GM18511 (cell line): ENCODE measurements around the gene MERTK.
"Not testable (repeated sequence)": the region's sequence is repeated elsewhere in the genome, so short reads cannot be mapped to it uniquely, and the experiment has no call there.

Source experiments
- ATAC-seq: cut with Tn5 transposase; IDR thresholded peaks from one replicate; pipeline ENCODE4 v1.9.1; 2021; ENCODE audit warnings: mild to moderate bottlenecking, moderate library complexity; ENCODE audit not compliant: unreplicated experiment

The MERTK gene

DNA sequence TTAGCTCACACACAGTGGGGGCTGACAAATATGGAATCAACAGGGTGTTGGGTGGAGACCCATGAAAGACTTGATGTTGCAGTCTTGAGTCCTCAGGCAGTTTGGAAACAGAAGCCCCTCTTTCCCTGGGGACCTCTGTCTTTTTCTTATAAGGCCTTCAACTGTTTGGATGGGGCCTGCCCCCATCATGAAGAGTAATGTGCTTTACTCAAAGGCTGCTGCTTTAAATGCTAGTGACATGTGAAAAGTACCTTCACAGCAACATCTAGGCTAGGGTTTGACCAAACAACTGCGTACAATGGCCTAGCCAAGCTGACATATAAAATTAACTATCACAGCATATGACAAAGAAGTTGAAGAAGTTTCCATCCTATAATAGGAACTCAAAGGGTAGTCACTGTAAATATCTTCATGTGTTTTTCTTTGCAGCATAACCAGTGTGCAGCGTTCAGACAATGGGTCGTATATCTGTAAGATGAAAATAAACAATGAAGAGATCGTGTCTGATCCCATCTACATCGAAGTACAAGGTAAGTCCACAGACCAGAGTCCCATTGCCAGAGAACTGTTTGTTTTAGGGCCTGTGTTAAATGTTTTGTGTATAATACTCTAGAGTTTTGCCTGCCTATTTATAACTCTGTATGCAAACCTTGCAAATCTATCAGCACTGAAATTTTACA is 46.3 kb downstream of the MERTK start:
- ATAC-seq: no peak

DNA sequence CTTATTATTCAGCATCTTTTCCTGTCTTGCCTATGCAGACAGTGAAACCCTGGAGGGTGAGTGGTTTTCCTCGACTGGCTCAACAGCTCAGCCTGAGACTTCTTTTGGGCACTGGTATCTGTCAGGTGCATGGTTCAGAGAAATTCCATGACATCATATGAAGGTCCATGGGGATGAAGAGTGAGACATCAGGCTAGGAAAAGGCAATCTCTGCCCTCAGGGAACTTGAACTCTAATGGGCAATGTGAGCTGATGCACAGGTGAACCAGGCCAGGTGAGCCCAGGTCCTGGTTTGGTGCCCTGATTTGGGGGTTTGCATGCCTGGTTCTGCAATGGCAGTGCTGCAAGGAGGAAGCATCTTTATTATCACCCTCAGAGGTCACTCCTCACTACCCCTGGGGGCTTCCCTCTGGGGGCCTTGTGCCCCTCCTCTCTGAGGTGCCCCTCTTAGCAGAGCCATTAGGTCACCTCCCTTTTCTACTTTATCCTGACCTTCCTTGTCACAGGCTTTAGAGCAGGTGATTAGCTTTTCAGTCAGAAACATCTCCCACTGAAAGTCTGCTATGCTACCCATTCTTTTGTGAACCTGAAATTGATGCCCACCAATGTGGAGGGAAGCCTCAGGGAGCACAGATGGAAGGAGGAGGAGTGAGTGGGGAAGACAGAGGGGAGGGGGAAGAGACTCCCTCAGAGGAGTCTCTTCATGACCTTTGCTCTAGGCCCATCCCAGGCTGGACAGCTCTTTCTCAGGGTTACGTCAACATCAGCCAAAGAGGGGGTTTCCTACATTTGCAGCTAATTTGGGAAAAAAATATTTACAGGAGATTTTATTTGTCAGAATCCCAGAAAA is 47.3 kb downstream of the MERTK start:
- no peak for ATAC-seq

DNA sequence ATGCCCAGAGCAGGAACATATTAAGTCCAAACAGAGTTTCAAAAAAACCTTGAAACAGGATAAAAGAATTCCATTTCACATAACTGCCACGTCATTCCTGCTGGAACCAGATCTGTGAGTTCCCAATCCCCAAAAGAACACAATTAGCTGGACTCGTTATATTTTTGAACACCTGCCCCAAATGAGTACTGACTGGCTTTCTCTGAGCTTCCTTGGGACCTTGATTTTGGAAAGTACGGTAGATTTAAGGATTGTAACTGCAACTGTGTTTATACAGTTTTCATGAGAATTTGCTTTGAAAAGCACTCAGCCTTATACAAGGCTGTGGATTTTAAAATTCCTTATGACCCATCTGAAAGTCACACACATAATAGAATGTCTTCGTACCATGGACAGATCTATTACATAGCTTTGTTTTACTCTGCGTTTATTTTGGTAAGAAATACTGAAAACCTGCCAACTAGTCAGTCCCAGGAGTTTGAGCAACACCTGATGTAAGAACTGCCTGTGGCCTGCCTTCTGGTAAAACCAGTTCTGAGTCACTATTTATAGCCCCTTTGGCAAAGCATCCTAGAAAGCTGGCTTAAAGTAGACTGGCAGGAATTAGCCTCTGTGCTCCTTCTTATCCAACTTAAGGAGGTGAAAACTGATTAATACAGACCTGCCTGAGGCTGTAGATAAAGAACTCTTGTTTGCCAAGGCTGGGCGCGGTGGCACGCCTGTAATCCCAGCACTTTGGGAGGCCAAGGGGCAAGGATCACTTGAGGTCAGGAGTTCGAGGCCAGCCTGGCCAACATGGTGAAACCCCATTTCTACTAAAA is 48.1 kb downstream of the MERTK start:
- no peak for ATAC-seq

DNA sequence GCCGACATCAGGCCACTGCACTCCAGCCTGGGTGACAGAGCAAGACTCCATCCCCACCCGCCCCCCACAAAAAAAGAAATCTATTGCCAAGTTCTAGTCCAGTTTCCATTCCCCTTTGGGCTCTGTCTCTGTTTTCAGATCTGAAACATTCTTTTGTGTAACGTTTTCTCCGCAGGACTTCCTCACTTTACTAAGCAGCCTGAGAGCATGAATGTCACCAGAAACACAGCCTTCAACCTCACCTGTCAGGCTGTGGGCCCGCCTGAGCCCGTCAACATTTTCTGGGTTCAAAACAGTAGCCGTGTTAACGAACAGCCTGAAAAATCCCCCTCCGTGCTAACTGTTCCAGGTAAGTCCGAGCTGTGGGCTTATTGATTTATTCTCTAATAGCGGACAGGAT is 48.8 kb downstream of the MERTK start:
- no peak for ATAC-seq

DNA sequence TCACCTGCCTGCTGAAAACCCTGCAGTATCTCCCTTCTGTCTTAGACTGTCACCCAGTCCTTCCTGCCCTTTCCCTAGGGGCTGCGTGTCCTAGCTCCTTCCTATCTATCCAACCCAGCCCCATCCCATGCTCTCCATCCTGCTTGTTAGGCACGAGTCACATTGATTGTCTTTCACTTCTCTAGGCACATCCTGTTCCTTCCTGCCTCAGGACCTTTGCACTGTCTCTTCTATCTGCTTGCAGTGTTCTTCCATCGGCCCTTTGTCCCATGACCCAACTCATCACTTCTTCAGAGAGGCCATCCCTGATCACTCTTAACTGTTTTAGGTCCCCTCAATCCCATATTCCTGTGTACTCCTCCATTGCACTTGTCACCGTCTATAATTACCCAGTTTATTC is 50.4 kb downstream of the MERTK start:
- no peak for ATAC-seq

DNA sequence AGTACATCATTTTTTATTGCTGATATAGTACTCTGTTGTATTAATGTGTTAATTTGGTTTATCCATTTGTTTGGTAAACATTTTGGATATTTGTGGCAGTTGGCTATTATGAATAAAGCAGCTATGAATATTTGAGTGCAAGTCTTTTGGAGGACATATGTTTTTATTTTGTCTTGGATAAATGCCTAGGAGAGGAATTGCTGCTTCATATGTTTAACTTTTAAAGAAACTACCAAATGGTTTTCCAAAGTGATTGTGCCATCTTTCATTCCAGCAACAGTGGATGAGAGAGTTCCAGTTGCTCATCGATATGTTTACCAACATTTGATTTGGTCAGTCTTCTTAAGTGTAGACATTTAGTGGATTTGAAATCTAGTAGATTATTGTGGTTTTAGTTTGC is 51.8 kb downstream of the MERTK start:
- ATAC-seq: no peak

DNA sequence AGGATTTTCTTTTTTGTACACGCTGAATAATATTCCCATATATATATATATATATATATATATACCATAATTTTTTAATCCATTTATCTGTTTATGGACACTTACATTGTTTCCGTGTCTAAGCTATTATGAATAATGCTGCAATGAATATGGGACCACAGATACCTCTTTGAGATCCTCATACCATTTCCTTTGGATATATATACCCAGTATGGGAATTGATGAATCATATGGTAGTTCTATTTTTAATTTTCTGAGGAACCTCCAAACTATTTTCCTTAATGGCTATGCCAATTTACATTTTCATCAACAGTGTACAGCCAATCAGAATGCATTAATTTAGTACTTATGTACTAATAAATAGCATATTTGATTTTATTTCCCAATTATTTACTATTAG is 53.1 kb downstream of the MERTK start:
- ATAC-seq: no peak

DNA sequence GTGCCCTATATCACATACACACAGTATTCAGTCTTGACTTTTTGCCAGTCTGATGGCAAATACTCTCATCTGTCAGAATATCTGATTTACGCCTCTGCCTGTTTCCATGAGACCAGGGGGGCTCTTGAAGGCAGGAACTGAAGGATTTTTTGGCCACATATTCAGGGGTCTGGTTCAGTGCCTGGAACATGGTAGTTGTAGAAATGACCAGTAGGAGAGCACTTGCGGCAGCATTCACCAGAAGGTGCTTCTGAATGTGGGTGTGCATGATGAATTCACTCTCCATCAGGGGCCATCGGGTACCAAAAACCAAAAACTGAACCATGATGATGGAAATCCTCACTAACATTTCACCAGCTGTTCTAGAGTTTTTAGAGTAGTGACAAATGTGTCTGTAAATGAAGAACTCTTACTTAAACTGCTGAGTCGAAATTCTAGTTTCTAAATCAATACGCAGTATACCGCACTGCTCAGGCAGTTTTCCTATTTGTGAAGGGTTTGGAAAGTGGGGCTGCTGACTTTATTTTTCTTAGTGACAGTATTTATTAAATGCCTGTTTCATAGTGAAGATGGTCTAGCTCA is 54.6 kb downstream of the MERTK start:
- no peak for ATAC-seq

DNA sequence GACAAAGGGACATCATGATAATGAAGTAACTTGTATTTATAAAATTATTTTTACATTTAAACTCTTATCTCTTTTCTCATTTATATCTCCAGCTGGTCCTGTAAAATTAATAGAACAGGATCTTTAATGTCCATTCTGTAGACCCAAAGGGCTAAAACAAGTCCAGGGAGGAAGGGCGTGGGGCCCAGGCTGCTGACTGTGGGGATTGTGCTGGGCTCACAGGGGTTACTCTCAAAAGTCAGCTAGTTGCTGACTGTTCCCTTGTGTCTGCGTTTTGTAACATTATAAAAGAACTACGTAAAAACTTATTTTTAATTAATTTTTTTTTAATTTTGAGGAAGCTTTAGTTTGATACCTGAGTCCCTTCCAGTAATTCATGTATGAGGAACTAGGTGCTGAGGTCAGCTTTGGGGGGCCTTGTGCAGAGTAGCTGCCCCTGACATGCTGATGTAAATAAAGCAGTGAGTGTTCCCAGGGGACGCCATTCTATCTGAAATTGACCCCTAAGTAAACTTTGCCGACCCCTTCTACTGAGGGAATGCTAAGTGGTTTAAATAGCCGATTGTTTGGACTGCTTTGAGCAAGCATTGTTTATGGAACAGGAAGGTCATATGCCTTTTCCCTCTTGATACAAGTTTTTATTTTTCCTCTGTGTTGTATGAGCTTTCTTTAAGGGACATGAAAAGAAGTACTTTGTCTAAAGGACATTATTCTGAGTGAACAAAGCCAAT is 56.4 kb downstream of the MERTK start:
- no peak for ATAC-seq

DNA sequence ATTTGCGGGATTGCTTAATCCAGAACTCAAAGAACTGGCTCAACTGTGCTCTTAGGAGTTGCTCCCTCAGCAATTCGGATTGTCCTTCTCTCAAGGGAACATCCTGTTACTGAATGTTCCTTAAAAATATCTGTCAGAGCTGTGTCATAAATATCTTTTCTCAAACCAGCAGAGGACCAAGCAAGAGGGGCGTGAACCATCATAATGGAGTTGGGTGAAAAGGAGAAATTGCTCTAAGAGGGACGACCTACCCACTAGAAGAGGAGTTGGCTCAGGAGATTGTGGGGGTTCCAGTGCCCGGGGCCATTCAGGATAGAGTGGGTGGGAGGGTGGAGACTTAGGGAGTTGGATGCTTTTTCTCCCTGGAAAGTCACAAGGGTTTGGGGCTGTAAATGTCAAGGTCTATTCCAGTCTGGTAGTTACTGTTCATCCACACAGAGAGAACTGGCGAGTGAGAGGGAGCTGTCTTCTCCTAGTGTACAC is 59.5 kb downstream of the MERTK start:
- ATAC-seq: no peak

DNA sequence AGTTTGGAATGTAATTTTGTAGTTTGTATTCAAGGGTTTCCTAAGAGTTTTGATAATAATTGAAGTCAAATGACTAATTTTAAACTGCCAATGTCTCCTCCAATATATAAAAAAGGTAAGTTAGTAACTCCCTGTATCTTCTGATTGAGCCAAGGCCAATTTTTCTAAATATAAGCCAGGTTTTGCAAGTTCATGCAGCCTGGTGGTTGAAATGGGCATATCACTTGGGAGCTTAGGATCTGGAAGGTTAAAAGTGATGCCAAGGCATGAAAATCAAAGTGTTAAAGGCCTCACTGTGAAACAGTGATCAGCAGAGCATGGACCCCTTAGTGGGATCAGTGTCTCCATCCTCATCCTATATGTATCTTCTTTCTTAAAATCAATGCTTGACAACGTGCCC is 60.5 kb downstream of the MERTK start:
- no peak for ATAC-seq

DNA sequence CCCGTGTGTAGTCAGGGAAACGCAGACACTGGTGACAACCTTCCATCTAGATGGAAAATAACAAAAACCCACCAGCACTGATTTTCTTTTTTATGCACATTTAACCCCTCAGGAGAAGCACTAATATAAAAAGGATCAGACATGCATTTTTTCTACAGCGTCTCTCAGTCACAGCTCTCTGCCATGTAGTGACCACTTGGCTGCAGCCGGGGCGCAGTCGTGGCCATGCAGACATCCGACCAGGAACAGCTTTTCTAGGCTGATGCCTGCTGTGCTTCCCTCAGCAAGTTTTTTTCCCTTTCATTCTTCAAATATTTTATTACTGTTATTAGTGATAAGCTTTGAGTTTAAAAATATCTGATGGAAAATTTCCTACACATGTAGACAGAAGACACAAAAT is 63.3 kb downstream of the MERTK start:
- no peak for ATAC-seq

DNA sequence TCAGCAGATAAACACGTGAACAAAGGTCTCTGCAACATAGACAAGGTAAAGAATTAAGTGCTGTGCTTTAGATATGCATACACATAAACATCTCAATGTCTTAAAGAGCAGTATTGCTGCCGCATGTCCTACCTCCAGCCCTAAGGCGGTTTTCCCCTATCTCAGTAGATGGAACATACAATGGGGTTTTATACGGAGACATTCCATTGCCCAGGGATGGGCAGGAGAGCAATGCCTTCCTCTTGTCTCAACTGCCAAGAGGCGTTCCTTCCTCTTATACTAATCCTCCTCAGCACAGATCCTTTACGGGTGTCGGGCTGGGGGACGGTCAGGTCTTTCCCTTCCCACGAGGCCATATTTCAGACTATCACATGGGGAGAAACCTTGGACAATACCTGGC is 64.7 kb downstream of the MERTK start:
- ATAC-seq: not testable (repeated sequence)

DNA sequence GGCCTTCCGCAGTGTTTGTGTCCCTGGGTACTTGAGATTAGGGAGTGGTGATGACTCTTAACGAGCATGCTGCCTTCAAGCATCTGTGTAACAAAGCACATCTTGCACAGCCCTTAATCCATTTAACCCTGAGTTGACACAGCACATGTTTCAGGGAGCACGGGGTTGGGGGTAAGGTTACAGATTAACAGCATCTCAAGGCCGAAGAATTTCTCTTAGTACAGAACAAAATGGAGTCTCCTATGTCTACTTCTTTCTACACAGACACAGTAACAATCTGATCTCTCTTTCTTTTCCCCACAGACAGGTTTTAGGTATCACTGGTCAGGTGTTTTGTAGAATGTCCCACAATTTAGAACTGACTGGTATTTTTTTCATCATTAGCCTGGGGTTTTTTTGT is 65.1 kb downstream of the MERTK start:
- not testable (repeated sequence) for ATAC-seq

DNA sequence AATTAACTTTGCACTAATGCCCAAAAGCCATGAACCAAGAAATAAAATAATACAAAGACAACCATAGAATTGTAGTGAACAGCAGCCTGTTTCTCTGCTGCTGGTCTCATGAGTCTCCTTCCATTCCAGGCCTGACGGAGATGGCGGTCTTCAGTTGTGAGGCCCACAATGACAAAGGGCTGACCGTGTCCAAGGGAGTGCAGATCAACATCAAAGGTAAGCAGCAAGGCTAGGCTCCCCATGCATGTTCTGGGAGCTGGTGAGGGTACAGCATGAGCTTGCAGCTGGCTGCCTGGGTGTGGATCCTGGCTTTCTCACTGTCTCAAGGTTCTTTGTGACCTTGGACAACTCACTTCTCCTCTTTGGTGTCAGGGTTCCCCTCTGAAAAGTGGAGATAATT is 66.7 kb downstream of the MERTK start:
- no peak for ATAC-seq

DNA sequence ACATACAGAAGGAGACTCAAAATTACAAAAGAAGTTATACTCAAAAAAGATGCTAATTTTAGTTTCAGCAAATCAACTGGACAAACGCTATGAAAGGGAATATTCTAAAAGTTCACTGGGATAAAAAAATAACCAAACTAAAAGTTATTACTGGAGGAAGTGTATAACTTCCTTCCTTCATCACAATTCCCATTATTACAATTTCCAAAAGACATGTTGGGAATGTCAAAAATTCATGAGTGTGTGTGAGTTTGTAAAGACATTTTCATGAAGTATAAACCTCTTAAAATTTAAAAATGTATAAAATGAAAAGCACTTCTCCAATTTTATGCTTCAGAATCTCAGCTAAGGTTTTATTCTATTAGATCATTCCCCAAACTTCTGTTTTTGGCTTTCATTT is 67.8 kb downstream of the MERTK start:
- no peak for ATAC-seq

DNA sequence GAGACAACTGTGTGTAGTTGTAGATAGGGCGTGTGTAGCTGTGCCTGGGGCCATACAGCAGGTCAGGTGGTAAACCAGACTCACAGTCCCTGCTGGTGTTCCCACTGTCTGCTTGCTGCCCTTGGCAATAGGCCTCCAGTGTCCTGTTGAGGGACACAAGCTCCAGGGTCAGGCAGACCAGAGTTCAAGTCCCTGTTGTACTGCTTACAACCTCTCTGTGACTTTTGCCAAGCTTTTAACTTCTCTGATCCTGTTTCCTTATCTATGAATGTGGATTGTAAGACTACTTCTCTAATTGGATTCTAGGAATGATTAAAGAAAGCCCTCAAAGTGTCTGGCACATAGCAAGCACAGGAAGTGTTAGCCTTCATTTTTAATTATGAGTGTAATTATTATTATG is 68.6 kb downstream of the MERTK start:
- no peak for ATAC-seq

DNA sequence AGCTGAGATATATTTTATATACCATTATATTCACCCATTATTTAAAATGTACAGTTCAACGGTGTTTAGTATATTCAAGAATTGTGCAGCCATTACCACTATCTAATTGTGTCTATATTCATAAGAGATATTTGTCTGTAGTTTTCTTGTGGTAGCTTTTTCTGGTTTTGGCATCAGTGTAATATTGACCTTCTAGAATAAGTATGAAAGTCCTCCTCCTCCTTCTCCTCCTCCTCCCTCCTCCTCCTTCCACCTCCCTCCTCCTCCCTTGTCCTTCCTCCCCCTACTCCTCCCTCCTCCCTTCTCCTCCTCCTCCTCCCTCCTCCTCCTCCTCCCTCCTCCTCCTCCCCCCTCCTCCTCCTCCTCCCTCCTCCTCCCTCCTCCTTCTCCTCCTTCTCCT is 72.0 kb downstream of the MERTK start:
- ATAC-seq: no peak

DNA sequence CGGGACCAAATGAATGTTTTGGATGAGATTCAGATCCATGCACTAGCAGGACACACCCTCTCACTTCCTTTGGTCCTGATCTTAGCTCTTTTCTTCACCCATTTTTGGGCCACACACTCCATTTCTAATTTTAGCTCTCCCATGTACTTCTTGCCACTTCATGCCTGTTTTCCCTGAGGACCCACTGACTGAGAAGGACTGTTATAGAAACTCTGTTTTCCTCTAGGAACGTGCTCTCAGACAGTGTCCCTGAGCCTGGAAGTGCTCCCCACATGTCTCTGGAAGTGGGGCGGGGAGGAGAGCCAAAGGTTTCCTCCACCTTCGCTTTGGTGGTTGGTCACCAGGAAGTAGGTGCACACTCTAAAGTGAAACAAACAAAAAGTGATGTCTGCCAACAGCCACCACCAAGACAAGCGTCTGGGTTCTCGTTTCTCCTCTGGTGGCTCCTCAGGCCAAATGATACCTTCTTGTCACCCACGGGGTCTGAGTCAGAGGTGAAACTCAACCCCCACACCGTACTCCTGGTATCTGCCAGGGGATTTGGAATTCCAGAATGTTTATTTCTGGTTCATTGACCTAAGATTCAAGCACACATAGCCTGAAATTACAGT is 74.7 kb downstream of the MERTK start:
- ATAC-seq: no peak

DNA sequence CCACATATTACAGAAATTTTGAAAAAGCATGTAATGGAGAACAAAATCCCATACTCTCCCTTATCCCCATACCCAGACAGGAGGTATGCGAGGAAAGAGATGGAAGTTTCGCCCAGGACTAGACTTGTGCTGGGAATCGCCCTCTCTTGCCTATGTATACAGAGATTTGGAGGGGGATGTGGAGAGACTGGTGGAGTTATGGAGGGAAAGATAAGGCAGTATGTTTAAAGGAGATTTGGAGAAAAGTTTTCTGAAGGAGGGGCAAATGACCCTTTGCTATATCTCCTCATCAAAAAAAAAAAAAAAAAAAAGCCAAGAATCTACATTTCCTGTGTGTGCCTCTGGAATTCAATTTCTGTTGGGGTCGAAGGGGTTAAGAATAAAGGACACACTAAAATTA is 75.3 kb downstream of the MERTK start:
- ATAC-seq: no peak
